Colonic mucosa (tissue), 4 donors: ENCODE measurements around the gene KLHDC10. TPM values are rescaled to one million over a fixed set of nuclear protein-coding genes. Genes with fewer than 3 reads are reported as not detected.
"Not testable (repeated sequence)": the region's sequence is repeated elsewhere in the genome, so short reads cannot be mapped to it uniquely, and the experiment has no call there.

Experiments
- DNase-seq: peaks from one replicate; pipeline ENCODE4 v3.0.0-alpha.2; 2020
- H3K27ac ChIP-seq: fragments of 200-600 bp; one replicate; pipeline ENCODE4 v1.8.0; 2021
- H3K27me3 ChIP-seq: fragments of 200-600 bp; one replicate; pipeline ENCODE4 v1.8.0; 2021
- H3K36me3 ChIP-seq: fragments of 200-600 bp; one replicate; pipeline ENCODE4 v1.8.0; 2021
- H3K4me1 ChIP-seq: fragments of 200-600 bp; one replicate; pipeline ENCODE4 v1.8.0; 2021; ENCODE audit warnings: mild to moderate bottlenecking
- H3K4me3 ChIP-seq: fragments of 200-600 bp; one replicate; pipeline ENCODE4 v1.8.0; 2021
- H3K9ac ChIP-seq, 2 donors: one replicate each; pipeline ENCODE4 v1.7.0; 2013; ENCODE audit warnings: control low read depth in 2 of 2, low read depth in 2 of 2, low read length in 2 of 2
- H3K9me3 ChIP-seq: fragments of 200-600 bp; one replicate; pipeline ENCODE4 v1.8.0; 2021
- intact Hi-C: fragments of 100-400 bp; cut with DNase I; formaldehyde crosslinking; loops from one replicate; pipeline ENCODE4 v1.14.1; 2022
- total RNA-seq, 2 donors: library from RNA; stranded (reverse); fragmentation: NEBNext Ultra II Directional in 1 of 2; extraction: Animal tissue kit (Norgen Biotek cat#: 25700) in 1 of 2; gene quantifications; one replicate each; pipeline ENCODE4 v1.2.1, GENCODE V29; 2021
- TF ChIP-seq, protein P1 (sequence below): fragments of 200-600 bp; IDR thresholded peaks from one replicate; pipeline ENCODE4 v1.8.0; 2022; ENCODE audit warnings: antibody characterized with exemption, mild to moderate bottlenecking
- donor health status: healthy.
- donor health status: DM: no; HTN: no; CAD: no.
- donor health status: DM: no; HTN: no; CAD: no.

Gene KLHDC10
- total RNA-seq, 2 donors from 2014 or later: 29.1 to 36.3 TPM

DNA sequence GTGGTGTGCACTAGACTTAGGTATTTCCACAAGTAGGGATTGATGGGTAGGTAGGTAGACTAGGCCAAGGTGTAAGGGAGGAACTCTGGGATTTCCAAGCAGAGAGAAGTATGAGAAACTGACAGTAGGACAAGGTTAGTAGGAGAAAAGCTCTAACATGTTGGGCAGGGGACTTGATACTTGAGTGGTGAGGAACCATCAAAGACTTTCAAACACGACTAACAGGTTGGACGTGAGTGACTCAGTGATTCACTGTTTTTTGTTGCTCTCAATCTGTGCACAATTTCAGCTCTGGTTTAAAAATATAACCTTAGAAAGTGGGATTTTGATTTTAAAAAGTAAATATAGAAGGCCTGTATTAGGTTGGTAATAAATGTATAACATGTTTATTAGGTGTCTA, 44.4 kb downstream of the KLHDC10 start:
- Histone ChIP-seq H3K9ac (no peak overlapping the region), H3K4me3 (no peak overlapping the region), H3K36me3 (no peaks in the 10 kb centered on the region), H3K27ac (peak overlapping the region; percentile 43), H3K4me1 (peaks cover 6% of the 10 kb centered on the region), H3K27me3 (no peaks in the 10 kb centered on the region), H3K9me3 (no peaks in the 10 kb centered on the region)
- TF ChIP-seq, protein P1, sequence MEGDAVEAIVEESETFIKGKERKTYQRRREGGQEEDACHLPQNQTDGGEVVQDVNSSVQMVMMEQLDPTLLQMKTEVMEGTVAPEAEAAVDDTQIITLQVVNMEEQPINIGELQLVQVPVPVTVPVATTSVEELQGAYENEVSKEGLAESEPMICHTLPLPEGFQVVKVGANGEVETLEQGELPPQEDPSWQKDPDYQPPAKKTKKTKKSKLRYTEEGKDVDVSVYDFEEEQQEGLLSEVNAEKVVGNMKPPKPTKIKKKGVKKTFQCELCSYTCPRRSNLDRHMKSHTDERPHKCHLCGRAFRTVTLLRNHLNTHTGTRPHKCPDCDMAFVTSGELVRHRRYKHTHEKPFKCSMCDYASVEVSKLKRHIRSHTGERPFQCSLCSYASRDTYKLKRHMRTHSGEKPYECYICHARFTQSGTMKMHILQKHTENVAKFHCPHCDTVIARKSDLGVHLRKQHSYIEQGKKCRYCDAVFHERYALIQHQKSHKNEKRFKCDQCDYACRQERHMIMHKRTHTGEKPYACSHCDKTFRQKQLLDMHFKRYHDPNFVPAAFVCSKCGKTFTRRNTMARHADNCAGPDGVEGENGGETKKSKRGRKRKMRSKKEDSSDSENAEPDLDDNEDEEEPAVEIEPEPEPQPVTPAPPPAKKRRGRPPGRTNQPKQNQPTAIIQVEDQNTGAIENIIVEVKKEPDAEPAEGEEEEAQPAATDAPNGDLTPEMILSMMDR: no peak
- DNase-seq: no peak
- intact Hi-C loops: no loop called here

GRCh38 chr7:130118294-130118693, 48.0 kb downstream of the KLHDC10 start:
- no peak overlapping the region for H3K27ac ChIP-seq
- TF ChIP-seq, protein P1: no peak
- intact Hi-C loops: no loop called here
- DNase-seq: no peak
- H3K9me3 ChIP-seq: no peaks in the 10 kb centered on the region
- peaks cover 5% of the 10 kb centered on the region for H3K4me1 ChIP-seq
- no peaks in the 10 kb centered on the region for H3K27me3 ChIP-seq
- H3K4me3 ChIP-seq: no peak overlapping the region
- no peaks in the 10 kb centered on the region for H3K36me3 ChIP-seq
- H3K9ac ChIP-seq: no peak overlapping the region

GRCh38 chr7:130118801-130119200, 48.5 kb downstream of the KLHDC10 start:
- Histone ChIP-seq H3K36me3 (no peaks in the 10 kb centered on the region), H3K9me3 (no peaks in the 10 kb centered on the region), H3K27ac (no peak overlapping the region), H3K27me3 (no peaks in the 10 kb centered on the region), H3K9ac (no peak overlapping the region), H3K4me1 (no peaks in the 10 kb centered on the region), H3K4me3 (no peak overlapping the region)
- TF ChIP-seq, protein P1: no peak
- no peak for DNase-seq
- intact Hi-C loops: no loop called here

DNA sequence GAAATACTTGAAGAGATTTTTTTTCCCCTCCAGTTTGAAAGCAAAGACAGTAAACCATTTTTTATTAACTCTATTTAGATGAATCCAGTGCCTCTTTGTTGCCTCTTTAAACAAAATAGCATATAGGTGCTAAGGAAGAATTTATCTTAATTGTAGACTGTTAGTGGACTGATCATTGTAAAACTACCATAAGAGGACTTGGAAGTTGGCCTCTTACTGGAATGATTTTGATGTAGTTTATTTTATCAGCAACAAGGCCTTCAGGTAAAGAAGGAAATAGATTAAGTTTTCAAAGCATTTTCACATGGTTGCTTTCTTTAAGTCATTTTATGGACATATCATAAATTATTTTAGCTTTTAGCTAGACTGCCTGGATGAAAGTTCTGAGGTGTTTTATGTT, 53.2 kb downstream of the KLHDC10 start:
- Histone ChIP-seq H3K36me3 (no peaks in the 10 kb centered on the region), H3K9ac (no peak overlapping the region), H3K27ac (no peak overlapping the region), H3K27me3 (no peaks in the 10 kb centered on the region), H3K9me3 (no peaks in the 10 kb centered on the region), H3K4me3 (no peak overlapping the region), H3K4me1 (no peaks in the 10 kb centered on the region)
- no peak for DNase-seq
- intact Hi-C loops: no loop called here
- TF ChIP-seq, protein P1: no peak

DNA sequence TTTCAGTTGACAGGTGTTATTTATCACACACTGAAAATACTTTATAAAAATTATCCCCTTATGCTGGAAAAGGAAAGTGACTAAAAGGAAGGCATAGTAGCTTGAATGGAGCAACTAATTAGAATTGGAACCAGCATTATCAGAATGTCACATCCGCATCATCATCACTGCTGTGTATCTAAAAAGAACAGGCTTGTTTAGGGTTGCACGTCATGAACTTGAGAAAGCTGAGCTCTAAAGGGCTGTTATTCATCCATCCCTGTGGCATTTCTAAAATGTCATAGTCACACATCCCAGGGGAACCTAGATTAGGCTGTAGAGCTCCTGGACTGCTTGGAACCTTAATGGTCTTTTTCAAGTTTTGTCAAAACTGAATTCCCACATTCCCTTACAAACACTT, 54.4 kb downstream of the KLHDC10 start:
- DNase-seq: no peak
- H3K4me3 ChIP-seq: no peak overlapping the region
- no peaks in the 10 kb centered on the region for H3K4me1 ChIP-seq
- H3K36me3 ChIP-seq: no peaks in the 10 kb centered on the region
- intact Hi-C loops: no loop called here
- TF ChIP-seq, protein P1: no peak
- H3K27me3 ChIP-seq: no peaks in the 10 kb centered on the region
- no peak overlapping the region for H3K9ac ChIP-seq
- H3K9me3 ChIP-seq: no peaks in the 10 kb centered on the region
- H3K27ac ChIP-seq: no peak overlapping the region

GRCh38 chr7:130126840-130127239, 56.5 kb downstream of the KLHDC10 start:
- H3K4me3 ChIP-seq, H3K27ac ChIP-seq, H3K9me3 ChIP-seq, DNase-seq, H3K36me3 ChIP-seq, H3K9ac ChIP-seq, H3K27me3 ChIP-seq, H3K4me1 ChIP-seq, intact Hi-C loops: not testable (repeated sequence)
